H9 (cell line): ENCODE data around the gene PERM1. TPM values are rescaled to one million over a fixed set of nuclear protein-coding genes. Genes with fewer than 3 reads are reported as not detected.

Experiments used
- DNase-seq: peaks from one replicate; pipeline ENCODE4 v3.0.0-alpha.2; 2017
- H2AFZ ChIP-seq: one replicate; pipeline ENCODE4 v1.6.1; 2013; ENCODE audit warnings: mild to moderate bottlenecking, low read length, control low read depth, moderate library complexity
- H2AK5ac ChIP-seq: 2 replicates; pipeline ENCODE4 v1.6.1; 2013; ENCODE audit warnings: low read length, control low read depth, mixed read lengths; ENCODE audit not compliant: insufficient read length
- H2BK120ac ChIP-seq: one replicate; pipeline ENCODE4 v1.6.1; 2013; ENCODE audit warnings: low read depth, mild to moderate bottlenecking, low read length, control low read depth, inconsistent platforms; ENCODE audit not compliant: poor library complexity, severe bottlenecking
- H2BK12ac ChIP-seq: 2 replicates; pipeline ENCODE4 v1.6.1; 2013; ENCODE audit warnings: low read length, control low read depth, mixed read lengths, low read depth; ENCODE audit not compliant: insufficient read length
- H2BK15ac ChIP-seq: 2 replicates; pipeline ENCODE4 v1.6.1; 2013; ENCODE audit warnings: low read depth, low read length, control low read depth
- H2BK20ac ChIP-seq: one replicate; pipeline ENCODE4 v1.6.1; 2013; ENCODE audit warnings: low read depth, mild to moderate bottlenecking, low read length, control low read depth, inconsistent platforms; ENCODE audit not compliant: poor library complexity, severe bottlenecking
- H2BK5ac ChIP-seq: 2 replicates; pipeline ENCODE4 v1.6.1; 2013; ENCODE audit warnings: low read length, control low read depth, mixed read lengths; ENCODE audit not compliant: insufficient read length
- H3K14ac ChIP-seq: 2 replicates; pipeline ENCODE4 v1.6.1; 2013; ENCODE audit warnings: low read length, control low read depth; ENCODE audit not compliant: insufficient read depth
- H3K18ac ChIP-seq: 2 replicates; pipeline ENCODE4 v1.6.1; 2013; ENCODE audit warnings: low read depth, mild to moderate bottlenecking, mixed read lengths, low read length, control low read depth; ENCODE audit not compliant: insufficient read length
- H3K23ac ChIP-seq: 2 replicates; pipeline ENCODE4 v1.6.1; 2013; ENCODE audit warnings: low read length, control low read depth, mixed read lengths, low read depth; ENCODE audit not compliant: insufficient read length
- H3K23me2 ChIP-seq: 2 replicates; pipeline ENCODE4 v1.6.1; 2013; ENCODE audit warnings: low read depth, mild to moderate bottlenecking, mixed read lengths, low read length, control low read depth; ENCODE audit not compliant: insufficient read length, poor library complexity, severe bottlenecking
- H3K27ac ChIP-seq: 2 replicates; pipeline ENCODE4 v1.5.1; 2013; ENCODE audit warnings: low read length, control low read depth, mixed read lengths, low read depth; ENCODE audit not compliant: insufficient read length
- H3K27me3 ChIP-seq: 2 replicates; pipeline ENCODE4 v1.6.1; 2013; ENCODE audit warnings: low read length, control low read depth, inconsistent platforms; ENCODE audit not compliant: insufficient read depth
- H3K4ac ChIP-seq: 2 replicates; pipeline ENCODE4 v1.6.1; 2013; ENCODE audit warnings: low read depth, mild to moderate bottlenecking, control low read depth, inconsistent platforms, low read length, moderate library complexity
- H3K4me1 ChIP-seq: 2 replicates; pipeline ENCODE4 v1.6.1; 2013; ENCODE audit warnings: low read length, control low read depth, inconsistent platforms; ENCODE audit not compliant: insufficient read depth
- H3K4me2 ChIP-seq: 2 replicates; pipeline ENCODE4 v1.6.1; 2013; ENCODE audit warnings: low read length, control low read depth, mixed read lengths; ENCODE audit not compliant: insufficient read length, insufficient read depth
- H3K56ac ChIP-seq: 2 replicates; pipeline ENCODE4 v1.6.1; 2013; ENCODE audit warnings: low read depth, mild to moderate bottlenecking, mixed read lengths, low read length, control low read depth; ENCODE audit not compliant: insufficient read length
- H3K79me1 ChIP-seq: 2 replicates; pipeline ENCODE4 v1.6.1; 2013; ENCODE audit warnings: low read depth, mild to moderate bottlenecking, moderate library complexity, low read length, control low read depth, inconsistent platforms; ENCODE audit not compliant: insufficient read depth, poor library complexity, severe bottlenecking
- H3K79me2 ChIP-seq: 2 replicates; pipeline ENCODE4 v1.6.1; 2013; ENCODE audit warnings: low read length, control low read depth, inconsistent platforms; ENCODE audit not compliant: insufficient read depth
- H3K9ac ChIP-seq: 2 replicates; pipeline ENCODE4 v1.6.1; 2013; ENCODE audit warnings: low read length, control low read depth, mixed read lengths; ENCODE audit not compliant: insufficient read length; ENCODE audit errors: extremely low read depth
- H3K9me3 ChIP-seq: one replicate; pipeline ENCODE4 v1.6.1; 2013; ENCODE audit warnings: low read depth, low read length, inconsistent platforms; ENCODE audit not compliant: control insufficient read depth
- H3T11ph ChIP-seq: one replicate; pipeline ENCODE4 v1.6.1; 2013; ENCODE audit warnings: mild to moderate bottlenecking, low read length, control low read depth, inconsistent platforms
- H4K20me1 ChIP-seq: one replicate; pipeline ENCODE4 v1.6.1; 2013; ENCODE audit not compliant: control insufficient read depth, insufficient read length, insufficient read depth
- H4K5ac ChIP-seq: 2 replicates; pipeline ENCODE4 v1.6.1; 2013; ENCODE audit warnings: low read depth, mild to moderate bottlenecking, mixed read lengths, low read length, control low read depth; ENCODE audit not compliant: insufficient read length
- H4K8ac ChIP-seq: replicated peaks from 2 replicates; pipeline ENCODE4 v1.6.1; 2013; ENCODE audit warnings: low read length, control low read depth, mixed read lengths, low read depth; ENCODE audit not compliant: insufficient read length
- H4K91ac ChIP-seq: 2 replicates; pipeline ENCODE4 v1.6.1; 2013; ENCODE audit warnings: low read depth, mild to moderate bottlenecking, moderate library complexity, mixed read lengths, low read length, control low read depth; ENCODE audit not compliant: insufficient read length
- H3K27ac Mint-ChIP-seq, 3 experiments: 2 replicates in 2 of 3; 3 replicates in 1 of 3; pipeline ENCODE4 v1.8.0; 2020 to 2021; ENCODE audit warnings: mixed read lengths in 3 of 3, mild to moderate bottlenecking in 1 of 3, moderate library complexity in 1 of 3
- H3K27me3 Mint-ChIP-seq: 2 replicates; pipeline ENCODE4 v1.8.0; 2021; ENCODE audit warnings: low read depth, mild to moderate bottlenecking, moderate library complexity, mixed read lengths
- H3K36me3 Mint-ChIP-seq, 3 experiments: 2 replicates in 2 of 3; 3 replicates in 1 of 3; pipeline ENCODE4 v1.8.0; 2020 to 2021; ENCODE audit warnings: low read depth in 3 of 3, mixed read lengths in 3 of 3; ENCODE audit not compliant: insufficient read depth in 1 of 3
- H3K4me1 Mint-ChIP-seq, 2 experiments: 2 replicates each; pipeline ENCODE4 v1.8.0; 2020; ENCODE audit warnings: mixed read lengths in 2 of 2
- H3K4me3 Mint-ChIP-seq, 2 experiments: 2 replicates in 1 of 2; 3 replicates in 1 of 2; pipeline ENCODE4 v1.8.0; 2020 to 2021; ENCODE audit warnings: mild to moderate bottlenecking in 2 of 2, mixed read lengths in 2 of 2, moderate library complexity in 1 of 2
- H3K9me3 Mint-ChIP-seq, 2 experiments: 2 replicates in 1 of 2; 3 replicates in 1 of 2; pipeline ENCODE4 v1.8.0; 2020; ENCODE audit warnings: mild to moderate bottlenecking in 2 of 2, mixed read lengths in 2 of 2, moderate library complexity in 1 of 2
- WGBS: extraction: QIAGEN DNeasy Blood & Tissue Kit; methylation state at CpG from one replicate; pipeline ENCODE4 v1.1.7; 2013; ENCODE audit warnings: missing lambda C conversion rate, low lambda C conversion rate, mixed read lengths; ENCODE audit not compliant: insufficient read length; ENCODE audit errors: extremely low coverage; 5-methylcytosine and 5-hydroxymethylcytosine counted together
- total RNA-seq: library from RNA; stranded (reverse); gene quantifications from 2 replicates; pipeline ENCODE4 v1.2.1, GENCODE V29; 2021
- TF ChIP-seq, protein P1 (sequence below): fragments of 200-600 bp; sonication (generic); conservative IDR thresholded peaks from 3 replicates; pipeline ENCODE4 v1.8.0; 2021; ENCODE audit warnings: antibody characterized with exemption, mild to moderate bottlenecking

PERM1 gene
- total RNA-seq, 1 experiment from 2014 or later, result not detected

DNA sequence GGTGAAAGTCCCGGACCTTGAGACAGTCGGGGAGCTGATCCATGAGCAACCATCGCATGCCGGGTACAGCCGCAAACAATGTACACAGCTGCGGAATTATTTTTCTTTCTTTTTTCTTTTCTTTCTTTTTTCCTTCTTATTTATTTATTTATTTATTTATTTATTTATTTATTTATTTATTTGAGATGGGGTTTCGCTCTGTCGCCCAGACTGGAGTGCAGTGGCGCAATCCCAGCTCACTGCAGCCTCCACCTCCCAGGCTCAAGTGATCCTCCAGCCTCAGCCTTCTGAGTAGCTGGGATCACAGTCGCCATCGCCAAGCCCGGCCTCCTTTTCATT lies 2.6 kb upstream of the PERM1 start:
- no peaks in the 10 kb centered on the region for H3K79me1 ChIP-seq
- no peaks in the 10 kb centered on the region for H3K4me1 Mint-ChIP-seq
- H3K4me3 Mint-ChIP-seq, result no peak overlapping the region
- H4K20me1 ChIP-seq, result no peaks in the 10 kb centered on the region
- TF ChIP-seq, protein P1, sequence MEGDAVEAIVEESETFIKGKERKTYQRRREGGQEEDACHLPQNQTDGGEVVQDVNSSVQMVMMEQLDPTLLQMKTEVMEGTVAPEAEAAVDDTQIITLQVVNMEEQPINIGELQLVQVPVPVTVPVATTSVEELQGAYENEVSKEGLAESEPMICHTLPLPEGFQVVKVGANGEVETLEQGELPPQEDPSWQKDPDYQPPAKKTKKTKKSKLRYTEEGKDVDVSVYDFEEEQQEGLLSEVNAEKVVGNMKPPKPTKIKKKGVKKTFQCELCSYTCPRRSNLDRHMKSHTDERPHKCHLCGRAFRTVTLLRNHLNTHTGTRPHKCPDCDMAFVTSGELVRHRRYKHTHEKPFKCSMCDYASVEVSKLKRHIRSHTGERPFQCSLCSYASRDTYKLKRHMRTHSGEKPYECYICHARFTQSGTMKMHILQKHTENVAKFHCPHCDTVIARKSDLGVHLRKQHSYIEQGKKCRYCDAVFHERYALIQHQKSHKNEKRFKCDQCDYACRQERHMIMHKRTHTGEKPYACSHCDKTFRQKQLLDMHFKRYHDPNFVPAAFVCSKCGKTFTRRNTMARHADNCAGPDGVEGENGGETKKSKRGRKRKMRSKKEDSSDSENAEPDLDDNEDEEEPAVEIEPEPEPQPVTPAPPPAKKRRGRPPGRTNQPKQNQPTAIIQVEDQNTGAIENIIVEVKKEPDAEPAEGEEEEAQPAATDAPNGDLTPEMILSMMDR, result peak; percentile 37; the same call in 2 of the 3 replicates
- H4K8ac ChIP-seq, result no peak overlapping the region
- no peaks in the 10 kb centered on the region for H3K4me1 ChIP-seq
- H3K56ac ChIP-seq, result no peak overlapping the region
- no peak overlapping the region for H2BK5ac ChIP-seq
- peaks cover 91% of the 10 kb centered on the region for H3K27me3 Mint-ChIP-seq
- no peak overlapping the region for H2BK120ac ChIP-seq
- no peak for DNase-seq
- no peak overlapping the region for H3K14ac ChIP-seq
- no peak overlapping the region for H2BK12ac ChIP-seq
- no peak overlapping the region for H3K18ac ChIP-seq
- H2BK20ac ChIP-seq, result no peak overlapping the region
- peaks cover 4 to 11% of the 10 kb centered on the region in 2 experiments; a peak in 4 of 5 replicates for H3K9me3 Mint-ChIP-seq
- H3K9ac ChIP-seq, result no peak overlapping the region
- H3K27ac ChIP-seq, result no peak overlapping the region
- WGBS, result no CpG with 5 or more reads among the region's 12 CpGs
- H3K4ac ChIP-seq, result no peak overlapping the region
- H3K79me2 ChIP-seq, result no peaks in the 10 kb centered on the region
- no peak overlapping the region for H3T11ph ChIP-seq
- H3K27ac Mint-ChIP-seq, result no peak overlapping the region
- no peak overlapping the region for H2AFZ ChIP-seq
- no peak overlapping the region for H3K4me2 ChIP-seq
- no peak overlapping the region for H3K23ac ChIP-seq
- peaks cover 2% of the 10 kb centered on the region; the same call in 1 of the 2 replicates for H3K27me3 ChIP-seq
- H2AK5ac ChIP-seq, result no peak overlapping the region
- no peaks in the 10 kb centered on the region for H3K9me3 ChIP-seq
- no peaks in the 10 kb centered on the region for H3K23me2 ChIP-seq
- no peaks in the 10 kb centered on the region; a peak in 1 of 7 replicates for H3K36me3 Mint-ChIP-seq
- no peak overlapping the region for H2BK15ac ChIP-seq
- no peak overlapping the region for H4K91ac ChIP-seq
- no peak overlapping the region for H4K5ac ChIP-seq
